Measurements from ENCODE around the gene USP5.

GRCh38 chr12:6849427-6849826 lies 2.5 kb upstream of the USP5 start:
- TF ChIP-seq CTCF (optimal IDR thresholded peaks at IDR 0.05 in 1 of 3, IDR thresholded peaks at IDR 0.05 in 1 of 3, conservative IDR thresholded peaks at IDR 0.05 in 1 of 3; ENCODE audit: extremely low read depth in 1 of 3, insufficient read depth in 2 of 3, low read length in 3 of 3) (no peak), EZH2 (IDR thresholded peaks at IDR 0.05; ENCODE audit: low read length) (no peak)
